Activated CD4-positive, alpha-beta T cell treated with anti-CD3 and anti-CD28 coated beads, Interleukin-2, amount 50 U/mL, for 4 hours (primary cell): ENCODE data around the gene POLD2.
"Not testable (repeated sequence)": the region's sequence is repeated elsewhere in the genome, so short reads cannot be mapped to it uniquely, and the experiment has no call there.

Experiments
- DNase-seq, 2 experiments: peaks; one replicate each; pipeline ENCODE4 v3.0.0-alpha.2; 2020

POLD2 gene

GRCh38 chr7:44134943-44135628 is 11.7 kb upstream of the POLD2 start:
- DNase-seq = no peak

GRCh38 chr7:44133295-44133694 is 9.9 kb upstream of the POLD2 start:
- no peak for DNase-seq

- no peak for DNase-seq
Measured at GRCh38 chr7:44132039-44132438, 8.7 kb upstream of the POLD2 start.

GRCh38 chr7:44131173-44132029 is 8.1 kb upstream of the POLD2 start:
- DNase-seq = no peak

GRCh38 chr7:44128721-44129582 is 5.6 kb upstream of the POLD2 start:
- no peak for DNase-seq

- no peak for DNase-seq
Measured at GRCh38 chr7:44127161-44127560, 3.8 kb upstream of the POLD2 start.

- DNase-seq = not testable (repeated sequence)
Measured at GRCh38 chr7:44126574-44126973, 3.2 kb upstream of the POLD2 start.

GRCh38 chr7:44124822-44125202 is 1.5 kb upstream of the POLD2 start:
- no peak for DNase-seq

- DNase-seq = no peak
Measured at GRCh38 chr7:44122529-44122928, 819 bp downstream of the POLD2 start.

- no peak for DNase-seq
Measured at GRCh38 chr7:44121761-44122420, 1.5 kb downstream of the POLD2 start.

- no peak for DNase-seq
Measured at GRCh38 chr7:44120395-44120794, 3.0 kb downstream of the POLD2 start.

GRCh38 chr7:44119829-44120380 is 3.4 kb downstream of the POLD2 start:
- DNase-seq = no peak

GRCh38 chr7:44117801-44118429 is 5.4 kb downstream of the POLD2 start:
- DNase-seq = no peak

GRCh38 chr7:44116789-44117666 is 6.3 kb downstream of the POLD2 start:
- DNase-seq = no peak

- DNase-seq = no peak
Measured at GRCh38 chr7:44116087-44116788, 7.1 kb downstream of the POLD2 start.

GRCh38 chr7:44114586-44115310 is 8.6 kb downstream of the POLD2 start:
- no peak for DNase-seq

GRCh38 chr7:44113764-44114354 is 9.5 kb downstream of the POLD2 start:
- DNase-seq = no peak

- DNase-seq = no peak
Measured at GRCh38 chr7:44112997-44113763, 10.2 kb downstream of the POLD2 start.
